Esophagus muscularis mucosa (tissue), 4 donors: ENCODE measurements around the gene SPSB3. TPM values are rescaled to one million over a fixed set of nuclear protein-coding genes. Genes with fewer than 3 reads are reported as not detected.

Experiments used
- DNase-seq: peaks from one replicate; pipeline ENCODE4 v3.0.0-alpha.2; 2017; ENCODE audit errors: extremely low spot score
- H3K27ac ChIP-seq, 4 donors: fragments of 200-600 bp; sonication (generic); replicated peaks in 1 of 4; 1 replicate in 3 of 4; 2 replicates in 1 of 4; pipeline ENCODE4 v1.5.1; 2016 to 2019; ENCODE audit warnings: mild to moderate bottlenecking in 1 of 4
- H3K27me3 ChIP-seq, 4 donors: fragments of 200-600 bp; sonication (generic); one replicate each; pipeline versions ENCODE4 v1.5.1 to v1.6.0; 2016 to 2019
- H3K36me3 ChIP-seq, 4 donors: fragments of 200-600 bp; sonication (generic); one replicate each; pipeline ENCODE4 v1.5.1; 2016 to 2019
- H3K4me1 ChIP-seq, 4 donors: fragments of 200-600 bp; sonication (generic); one replicate each; pipeline ENCODE4 v1.5.1; 2016 to 2019
- H3K4me3 ChIP-seq, 4 donors: fragments of 200-600 bp; sonication (generic); 1 replicate in 2 of 4; 2 replicates in 2 of 4; pipeline ENCODE4 v1.5.1; 2016 to 2019; ENCODE audit warnings: mild to moderate bottlenecking in 4 of 4, moderate library complexity in 1 of 4
- H3K9me3 ChIP-seq, 4 donors: fragments of 200-600 bp; sonication (generic); 1 replicate in 3 of 4; 2 replicates in 1 of 4; pipeline ENCODE4 v1.5.1; 2016 to 2019
- CTCF ChIP-seq, 3 experiments: fragments of 200-600 bp in 2 of 3; fragments of 450-650 bp in 1 of 3; sonication (generic) in 2 of 3; IDR thresholded peaks; one replicate each; pipeline ENCODE4 v1.5.1; 2017 to 2019; ENCODE audit warnings: antibody characterized with exemption in 3 of 3, mild to moderate bottlenecking in 2 of 3, moderate library complexity in 1 of 3
- EP300 ChIP-seq: sonication (generic); formaldehyde crosslinking; IDR thresholded peaks from one replicate; pipeline ENCODE4 v1.6.1; 2017; ENCODE audit warnings: antibody characterized with exemption
- POLR2A ChIP-seq: fragments of 450-650 bp; IDR thresholded peaks from one replicate; pipeline ENCODE4 v1.6.1; 2017; ENCODE audit warnings: antibody characterized with exemption, moderate library complexity, mild to moderate bottlenecking, low read depth
- POLR2AphosphoS5 ChIP-seq, 2 donors: sonication (generic); formaldehyde crosslinking; IDR thresholded peaks; one replicate each; pipeline ENCODE4 v1.6.1; 2017; ENCODE audit warnings: antibody characterized with exemption in 2 of 2
- WGBS: methylation state at CpG from one replicate; pipeline ENCODE4 v1.1.5; 2018; 5-methylcytosine and 5-hydroxymethylcytosine counted together
- intact Hi-C: fragments of 100-400 bp; cut with DNase I; formaldehyde crosslinking; loops from one replicate; pipeline ENCODE4 v1.15.1; 2023
- total RNA-seq, 4 donors: library from RNA; depleted of rRNA; stranded (reverse); fragments of >200 nt; gene quantifications; one replicate each; pipeline versions ENCODE4 v1.1.0 to v1.2.1, GENCODE V29; 2016

The SPSB3 gene
- total RNA-seq, 4 donors from 2014 or later, result 69.1 to 101 (median 78.6) TPM

GRCh38 chr16:1731603-1732002 is 50.8 kb downstream of the SPSB3 start:
- peaks cover 38 to 82% (median 79%) of the 10 kb centered on the region in 4 donors for H3K36me3 ChIP-seq
- H3K4me3 ChIP-seq, result no peak overlapping the region
- no peaks in the 10 kb centered on the region for H3K4me1 ChIP-seq
- no peak overlapping the region for H3K27ac ChIP-seq
- H3K27me3 ChIP-seq, result no peaks in the 10 kb centered on the region
- no peaks in the 10 kb centered on the region for H3K9me3 ChIP-seq
- WGBS, result 89% methylated on average over 6 of the region's 7 CpGs
- TF ChIP-seq CTCF (IDR thresholded peaks at IDR 0.05) (no peak), EP300 (no peak), POLR2A (no peak), POLR2AphosphoS5 (IDR thresholded peaks at IDR 0.05) (no peak)
- no peak for DNase-seq
- intact Hi-C loops, result no loop called here

GRCh38 chr16:1731073-1731472 is 51.3 kb downstream of the SPSB3 start:
- DNase-seq, result no peak
- intact Hi-C loops, result no loop called here
- H3K9me3 ChIP-seq, result no peaks in the 10 kb centered on the region
- 94% methylated on average over 7 of the region's 7 CpGs for WGBS
- H3K27me3 ChIP-seq, result no peaks in the 10 kb centered on the region
- H3K27ac ChIP-seq, result no peak overlapping the region
- no peaks in the 10 kb centered on the region for H3K4me1 ChIP-seq
- H3K36me3 ChIP-seq, result peaks cover 44 to 87% (median 84%) of the 10 kb centered on the region in 4 donors
- TF ChIP-seq CTCF (IDR thresholded peaks at IDR 0.05), result no peak
- TF ChIP-seq POLR2A, result no peak
- no peak for TF ChIP-seq EP300
- no peak for TF ChIP-seq POLR2AphosphoS5 (IDR thresholded peaks at IDR 0.05)
- no peak overlapping the region for H3K4me3 ChIP-seq

- no peak for DNase-seq
- TF ChIP-seq CTCF (IDR thresholded peaks at IDR 0.05), result no peak
- TF ChIP-seq EP300, result no peak
- no peak for TF ChIP-seq POLR2AphosphoS5 (IDR thresholded peaks at IDR 0.05)
- no peak for TF ChIP-seq POLR2A
- H3K9me3 ChIP-seq, result no peaks in the 10 kb centered on the region
- peaks cover 47 to 96% (median 92%) of the 10 kb centered on the region in 4 donors for H3K36me3 ChIP-seq
- 97% methylated on average over 35 of the region's 35 CpGs for WGBS
- H3K4me1 ChIP-seq, result peaks cover 0 to 2% (median 0%) of the 10 kb centered on the region in 4 donors
- H3K27ac ChIP-seq, result no peak overlapping the region
- no peak overlapping the region for H3K4me3 ChIP-seq
- intact Hi-C loops, result no loop called here
- H3K27me3 ChIP-seq, result no peaks in the 10 kb centered on the region
These were observed 52.9 kb downstream of the SPSB3 start for GRCh38 chr16:1729445-1729844.

- Histone ChIP-seq H3K4me1 (peaks cover 0 to 6% (median 3%) of the 10 kb centered on the region in 4 donors), H3K9me3 (no peaks in the 10 kb centered on the region), H3K27me3 (no peaks in the 10 kb centered on the region), H3K4me3 (no peak overlapping the region), H3K27ac (no peak overlapping the region), H3K36me3 (peaks cover 43 to 94% (median 90%) of the 10 kb centered on the region in 4 donors)
- over 99% methylated on average over 18 of the region's 18 CpGs for WGBS
- DNase-seq, result no peak
- TF ChIP-seq EP300 (no peak), CTCF (IDR thresholded peaks at IDR 0.05) (no peak), POLR2AphosphoS5 (IDR thresholded peaks at IDR 0.05) (no peak), POLR2A (no peak)
- intact Hi-C loops, result no loop called here
These were observed 53.3 kb downstream of the SPSB3 start for GRCh38 chr16:1729026-1729425.
